NB4 (cell line): ENCODE measurements around the gene GALNT9.

ENCODE experiments used
- DNase-seq: peaks from one replicate; pipeline ENCODE4 v3.0.0; 2010; ENCODE audit warnings: low read depth
- H3K4me3 ChIP-seq: one replicate; pipeline ENCODE4 v1.5.1; 2011; ENCODE audit warnings: mild to moderate bottlenecking, low read depth, low read length, moderate library complexity
- CTCF ChIP-seq: IDR thresholded peaks from one replicate; pipeline ENCODE4 v1.5.1; 2012; ENCODE audit warnings: low read depth, low read length
- MAX ChIP-seq: IDR thresholded peaks from 2 replicates; pipeline ENCODE4 v1.6.1; 2011; ENCODE audit warnings: low read depth, low read length
- MYC ChIP-seq: IDR thresholded peaks from 2 replicates; pipeline ENCODE4 v1.6.1; 2011; ENCODE audit warnings: low read depth, low read length
- POLR2A ChIP-seq: IDR thresholded peaks from 2 replicates; pipeline ENCODE4 v1.6.1; 2011; ENCODE audit warnings: mild to moderate bottlenecking; ENCODE audit not compliant: insufficient read length; ENCODE audit errors: extremely low read depth

GALNT9 gene

GRCh38 chr12:132208153-132208823 lies 121.1 kb downstream of the GALNT9 start:
- no peak for TF ChIP-seq POLR2A
- no peak for TF ChIP-seq MAX
- TF ChIP-seq MYC, result no peak
- no peak for TF ChIP-seq CTCF
- DNase-seq, result no peak

GRCh38 chr12:132207083-132207775 lies 122.2 kb downstream of the GALNT9 start:
- DNase-seq, result no peak

More at GRCh38 chr12:132208153-132208823, 121.1 kb downstream of the GALNT9 start:
- no peak overlapping the region for H3K4me3 ChIP-seq

GRCh38 chr12:132206046-132206434 lies 123.3 kb downstream of the GALNT9 start:
- no peak for DNase-seq
- H3K4me3 ChIP-seq, result no peak overlapping the region
- TF ChIP-seq POLR2A (no peak), CTCF (no peak), MYC (no peak), MAX (no peak)

More at GRCh38 chr12:132207083-132207775, 122.2 kb downstream of the GALNT9 start:
- TF ChIP-seq POLR2A (no peak), MAX (no peak), CTCF (no peak), MYC (no peak)
- H3K4me3 ChIP-seq, result no peak overlapping the region

- no peak for DNase-seq
- TF ChIP-seq POLR2A (no peak), MYC (no peak), MAX (no peak), CTCF (no peak)
- no peak overlapping the region for H3K4me3 ChIP-seq
Measured at GRCh38 chr12:132205271-132206045, 123.9 kb downstream of the GALNT9 start.

GRCh38 chr12:132204793-132205270 lies 124.6 kb downstream of the GALNT9 start:
- H3K4me3 ChIP-seq, result no peak overlapping the region
- DNase-seq, result no peak
- TF ChIP-seq MAX (no peak), POLR2A (no peak), MYC (no peak), CTCF (no peak)
